OCI-LY1 (cell line): ENCODE data around the gene NKX2-3.

ENCODE experiments used
- EZH2 ChIP-seq: fragments of 200-600 bp; sonication (generic), shearing (Covaris generic); IDR thresholded peaks from 2 replicates; pipeline ENCODE4 v1.8.0; 2017; ENCODE audit warnings: borderline replicate concordance, mixed run types, mild to moderate bottlenecking, antibody characterized with exemption, low read length, moderate library complexity, mixed read lengths
- TF ChIP-seq, protein P1 (sequence below): fragments of 200-600 bp; sonication (generic), shearing (Covaris generic); IDR thresholded peaks from 2 replicates; pipeline ENCODE4 v1.5.1; 2017; ENCODE audit warnings: mild to moderate bottlenecking, antibody characterized with exemption, low read length, moderate library complexity, mixed read lengths

- TF ChIP-seq, protein P1, sequence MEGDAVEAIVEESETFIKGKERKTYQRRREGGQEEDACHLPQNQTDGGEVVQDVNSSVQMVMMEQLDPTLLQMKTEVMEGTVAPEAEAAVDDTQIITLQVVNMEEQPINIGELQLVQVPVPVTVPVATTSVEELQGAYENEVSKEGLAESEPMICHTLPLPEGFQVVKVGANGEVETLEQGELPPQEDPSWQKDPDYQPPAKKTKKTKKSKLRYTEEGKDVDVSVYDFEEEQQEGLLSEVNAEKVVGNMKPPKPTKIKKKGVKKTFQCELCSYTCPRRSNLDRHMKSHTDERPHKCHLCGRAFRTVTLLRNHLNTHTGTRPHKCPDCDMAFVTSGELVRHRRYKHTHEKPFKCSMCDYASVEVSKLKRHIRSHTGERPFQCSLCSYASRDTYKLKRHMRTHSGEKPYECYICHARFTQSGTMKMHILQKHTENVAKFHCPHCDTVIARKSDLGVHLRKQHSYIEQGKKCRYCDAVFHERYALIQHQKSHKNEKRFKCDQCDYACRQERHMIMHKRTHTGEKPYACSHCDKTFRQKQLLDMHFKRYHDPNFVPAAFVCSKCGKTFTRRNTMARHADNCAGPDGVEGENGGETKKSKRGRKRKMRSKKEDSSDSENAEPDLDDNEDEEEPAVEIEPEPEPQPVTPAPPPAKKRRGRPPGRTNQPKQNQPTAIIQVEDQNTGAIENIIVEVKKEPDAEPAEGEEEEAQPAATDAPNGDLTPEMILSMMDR: no peak
- TF ChIP-seq EZH2: no peak
These were observed 31.6 kb downstream of the NKX2-3 start for GRCh38 chr10:99564361-99564760.
